Keratinocyte (primary cell): Measurements from ENCODE around the gene BICD2. TPM values are rescaled to one million over a fixed set of nuclear protein-coding genes. Genes with fewer than 3 reads are reported as not detected.

Experiments used
- DNase-seq: peaks from one replicate; pipeline ENCODE4 v3.0.0-alpha.2; 2011; ENCODE audit warnings: low read depth, missing footprints, low spot score
- FAIRE-seq: peaks from 2 replicates; lab custom pipeline; 2011; peaks lifted over from hg19 to GRCh38; lab: Jason Lieb, UNC
- H2AFZ ChIP-seq: 2 replicates; pipeline ENCODE4 v1.6.0; 2012; ENCODE audit warnings: low read length, control low read depth, inconsistent platforms; ENCODE audit not compliant: control insufficient read depth
- H3K27ac ChIP-seq: 2 replicates; pipeline ENCODE4 v1.5.1; 2011; ENCODE audit warnings: low read length; ENCODE audit not compliant: control insufficient read depth, insufficient read depth
- H3K27me3 ChIP-seq: 3 replicates; pipeline ENCODE4 v1.6.0; 2011; ENCODE audit warnings: low read length; ENCODE audit not compliant: control insufficient read depth, insufficient read depth; ENCODE audit errors: extremely low read depth
- H3K36me3 ChIP-seq, 2 experiments: 2 replicates in 1 of 2; 3 replicates in 1 of 2; pipeline ENCODE4 v1.5.1; 2011; ENCODE audit warnings: low read length in 2 of 2, mild to moderate bottlenecking in 1 of 2; ENCODE audit not compliant: control insufficient read depth in 2 of 2, insufficient read depth in 2 of 2; ENCODE audit errors: extremely low read depth in 1 of 2
- H3K4me1 ChIP-seq: 3 replicates; pipeline ENCODE4 v1.5.1; 2011; ENCODE audit warnings: low read length; ENCODE audit not compliant: control insufficient read depth, insufficient read depth; ENCODE audit errors: extremely low read depth
- H3K4me2 ChIP-seq: 3 replicates; pipeline ENCODE4 v1.6.0; 2011; ENCODE audit warnings: low read depth, low read length; ENCODE audit not compliant: control insufficient read depth, insufficient read depth; ENCODE audit errors: extremely low read depth
- H3K4me3 ChIP-seq, 3 experiments: fragments of 200-600 bp in 1 of 3; sonication (generic) in 1 of 3; 2 replicates in 2 of 3; 3 replicates in 1 of 3; pipeline ENCODE4 v1.5.1; 2011 to 2016; ENCODE audit warnings: low read length in 3 of 3, mild to moderate bottlenecking in 3 of 3, control low read depth in 2 of 3, inconsistent platforms in 1 of 3, low read depth in 1 of 3, mixed read lengths in 1 of 3, mixed run types in 1 of 3, moderate library complexity in 1 of 3; ENCODE audit not compliant: control insufficient read depth in 2 of 3, insufficient read depth in 2 of 3; ENCODE audit errors: extremely low read depth in 1 of 3
- H3K79me2 ChIP-seq: 2 replicates; pipeline ENCODE4 v1.6.0; 2012; ENCODE audit warnings: low read length; ENCODE audit not compliant: control insufficient read depth, insufficient read depth
- H3K9ac ChIP-seq: 3 replicates; pipeline ENCODE4 v1.6.0; 2011; ENCODE audit warnings: low read length; ENCODE audit not compliant: control insufficient read depth, insufficient read depth; ENCODE audit errors: extremely low read depth
- H3K9me1 ChIP-seq: 3 replicates; pipeline ENCODE4 v1.6.0; 2011; ENCODE audit warnings: low read length; ENCODE audit not compliant: control insufficient read depth, insufficient read depth; ENCODE audit errors: extremely low read depth
- H3K9me3 ChIP-seq: 2 replicates; pipeline ENCODE4 v1.5.1; 2012; ENCODE audit warnings: low read depth, low read length; ENCODE audit not compliant: control insufficient read depth
- H4K20me1 ChIP-seq: 3 replicates; pipeline ENCODE4 v1.6.0; 2011; ENCODE audit warnings: low read length; ENCODE audit not compliant: control insufficient read depth, insufficient read depth; ENCODE audit errors: extremely low read depth
- CTCF ChIP-seq, 3 experiments: IDR thresholded peaks in 1 of 3; conservative IDR thresholded peaks in 1 of 3; optimal IDR thresholded peaks in 1 of 3; 2 replicates in 2 of 3; 3 replicates in 1 of 3; pipeline versions ENCODE3 to v1.5.1; 2011; ENCODE audit warnings: low read length in 3 of 3, mild to moderate bottlenecking in 3 of 3, moderate library complexity in 2 of 3, control low read depth in 1 of 3, inconsistent platforms in 1 of 3; ENCODE audit not compliant: insufficient read depth in 2 of 3; ENCODE audit errors: extremely low read depth in 1 of 3
- EZH2 ChIP-seq: IDR thresholded peaks from one replicate; pipeline ENCODE4 v1.6.1; 2012; ENCODE audit warnings: inconsistent platforms, mild to moderate bottlenecking, low read length, moderate library complexity
- dilution Hi-C: fragments of 300-500 bp; cut with MboI; formaldehyde crosslinking; loops from one replicate; pipeline ENCODE4 v1.7.0; 2020; ENCODE audit warnings: low sequenced_read_pairs; ENCODE audit not compliant: extremely low pct_ligation_motif_present
- polyA plus RNA-seq, 5 experiments: library from polyadenylated mRNA; depleted of rRNA in 3 of 5; stranded (reverse) in 3 of 5; stranded (forward) in 1 of 5; unstranded in 1 of 5; fragments of >200 nt; gene quantifications; 1 replicate in 1 of 5; 2 replicates in 3 of 5; 3 replicates in 1 of 5; pipeline versions ENCODE4 v1.2.1 to v1.2.3, GENCODE V29; 2011 to 2012; ENCODE audit warnings: missing spikeins in 2 of 5, low read depth in 1 of 5, low replicate concordance in 1 of 5

Gene BICD2
- polyA plus RNA-seq, 1 donor (not counting 4 experiments of a cell fraction or from before 2014, with no cell fraction given) = 41.9 TPM

GRCh38 chr9:92760494-92760893, 4.1 kb downstream of the BICD2 start:
- Histone ChIP-seq H3K27ac (no peak overlapping the region), H3K4me2 (peak overlapping the region; percentile 93), H3K9me1 (peaks cover 13% of the 10 kb centered on the region), H3K9me3 (peaks cover 2% of the 10 kb centered on the region), H3K27me3 (no peaks in the 10 kb centered on the region), H4K20me1 (peaks cover 42% of the 10 kb centered on the region), H3K36me3 (peaks cover 0 to 2% of the 10 kb centered on the region in 2 experiments), H3K79me2 (peaks cover 86% of the 10 kb centered on the region), H2AFZ (no peak overlapping the region), H3K4me3 (no peak overlapping the region), H3K4me1 (peaks cover 41% of the 10 kb centered on the region), H3K9ac (no peak overlapping the region)
- FAIRE-seq (no peak), DNase-seq (no peak)
- no peak for TF ChIP-seq CTCF (optimal IDR thresholded peaks at IDR 0.05 in 1 of 3, IDR thresholded peaks at IDR 0.05 in 1 of 3, conservative IDR thresholded peaks at IDR 0.05 in 1 of 3; ENCODE audit: extremely low read depth in 1 of 3, insufficient read depth in 2 of 3, low read length in 3 of 3)
- TF ChIP-seq EZH2 = no peak
- dilution Hi-C loops = no loop called here

GRCh38 chr9:92760070-92760469, 4.6 kb downstream of the BICD2 start:
- H3K27me3 ChIP-seq = no peaks in the 10 kb centered on the region
- no peak for DNase-seq
- peaks cover 13% of the 10 kb centered on the region for H3K9me1 ChIP-seq
- peaks cover 0 to 2% of the 10 kb centered on the region in 2 experiments for H3K36me3 ChIP-seq
- no peak overlapping the region for H3K9ac ChIP-seq
- peaks cover 2% of the 10 kb centered on the region for H3K9me3 ChIP-seq
- peaks cover 88% of the 10 kb centered on the region for H3K79me2 ChIP-seq
- peaks cover 42% of the 10 kb centered on the region for H4K20me1 ChIP-seq
- peaks cover 40% of the 10 kb centered on the region for H3K4me1 ChIP-seq
- dilution Hi-C loops = no loop called here
- H3K4me2 ChIP-seq = peak overlapping the region; percentile 93
- no peak overlapping the region for H3K4me3 ChIP-seq
- H3K27ac ChIP-seq = no peak overlapping the region
- FAIRE-seq = no peak
- TF ChIP-seq CTCF (optimal IDR thresholded peaks at IDR 0.05 in 1 of 3, IDR thresholded peaks at IDR 0.05 in 1 of 3, conservative IDR thresholded peaks at IDR 0.05 in 1 of 3; ENCODE audit: extremely low read depth in 1 of 3, insufficient read depth in 2 of 3, low read length in 3 of 3) (no peak), EZH2 (no peak)
- no peak overlapping the region for H2AFZ ChIP-seq
